Breast epithelium (tissue), 3 donors: ENCODE results near the gene INTS14.

Experiments
- CTCF ChIP-seq, 3 donors: fragments of 450-650 bp; IDR thresholded peaks; one replicate each; pipeline ENCODE4 v1.5.1; 2016 to 2017; ENCODE audit warnings: antibody characterized with exemption in 3 of 3, mild to moderate bottlenecking in 3 of 3, moderate library complexity in 3 of 3
- POLR2AphosphoS5 ChIP-seq, 3 donors: sonication (generic); formaldehyde crosslinking; IDR thresholded peaks; one replicate each; pipeline ENCODE4 v1.6.1; 2017; ENCODE audit warnings: antibody characterized with exemption in 3 of 3

DNA sequence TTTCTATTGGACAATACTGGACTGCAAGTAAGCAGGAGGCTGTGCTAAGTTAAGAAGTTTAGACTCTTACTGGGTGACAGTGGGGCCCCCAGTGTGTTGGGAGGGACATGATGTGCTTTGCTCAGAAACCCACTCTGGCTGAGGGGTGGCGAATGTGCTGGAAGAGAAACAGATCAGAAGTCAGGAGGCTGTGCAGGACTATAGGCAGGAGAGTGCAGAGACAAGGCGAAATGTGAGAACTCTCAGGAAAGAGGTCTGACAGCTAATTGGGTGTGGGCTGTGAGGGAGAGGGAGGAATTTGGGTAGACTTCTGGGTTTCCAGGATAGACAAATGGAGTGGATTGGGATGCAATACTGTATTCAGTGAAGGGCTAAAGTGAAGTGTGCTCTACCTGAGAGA, 22.8 kb upstream of the INTS14 start:
- TF ChIP-seq POLR2AphosphoS5 (IDR thresholded peaks at IDR 0.05) (no peak), CTCF (IDR thresholded peaks at IDR 0.05) (no peak)
